Uterus (tissue), 2 donors: ENCODE measurements around the gene ORAI3.

Experiments used
- CTCF ChIP-seq, 4 experiments: fragments of 200-600 bp in 2 of 4; fragments of 450-650 bp in 2 of 4; sonication (generic) in 2 of 4; IDR thresholded peaks; one replicate each; pipeline ENCODE4 v1.5.1; 2016 to 2019; ENCODE audit warnings: antibody characterized with exemption in 4 of 4, mild to moderate bottlenecking in 2 of 4, moderate library complexity in 1 of 4
- POLR2A ChIP-seq, 2 donors: fragments of 450-650 bp; IDR thresholded peaks; one replicate each; pipeline ENCODE4 v1.6.1; 2016; ENCODE audit warnings: antibody characterized with exemption in 2 of 2, mild to moderate bottlenecking in 1 of 2, moderate library complexity in 1 of 2

- TF ChIP-seq POLR2A (IDR thresholded peaks at IDR 0.05) (no peak), CTCF (IDR thresholded peaks at IDR 0.05) (no peak)
These were observed 805 bp upstream of the ORAI3 start for GRCh38 chr16:30947859-30948666.
